B cell (primary cell): ENCODE results near the gene TNIK.

Experiments
- EZH2 ChIP-seq: IDR thresholded peaks from 2 replicates; pipeline ENCODE4 v1.6.1; 2012; ENCODE audit warnings: borderline replicate concordance, low read depth, mild to moderate bottlenecking, moderate library complexity, low read length; ENCODE audit not compliant: insufficient read depth, poor library complexity, severe bottlenecking
- TF ChIP-seq, protein P1 (sequence below): fragments of 200-600 bp; IDR thresholded peaks from one replicate; pipeline ENCODE4 v1.8.0; 2022; ENCODE audit warnings: antibody characterized with exemption, mild to moderate bottlenecking

- TF ChIP-seq, protein P1, sequence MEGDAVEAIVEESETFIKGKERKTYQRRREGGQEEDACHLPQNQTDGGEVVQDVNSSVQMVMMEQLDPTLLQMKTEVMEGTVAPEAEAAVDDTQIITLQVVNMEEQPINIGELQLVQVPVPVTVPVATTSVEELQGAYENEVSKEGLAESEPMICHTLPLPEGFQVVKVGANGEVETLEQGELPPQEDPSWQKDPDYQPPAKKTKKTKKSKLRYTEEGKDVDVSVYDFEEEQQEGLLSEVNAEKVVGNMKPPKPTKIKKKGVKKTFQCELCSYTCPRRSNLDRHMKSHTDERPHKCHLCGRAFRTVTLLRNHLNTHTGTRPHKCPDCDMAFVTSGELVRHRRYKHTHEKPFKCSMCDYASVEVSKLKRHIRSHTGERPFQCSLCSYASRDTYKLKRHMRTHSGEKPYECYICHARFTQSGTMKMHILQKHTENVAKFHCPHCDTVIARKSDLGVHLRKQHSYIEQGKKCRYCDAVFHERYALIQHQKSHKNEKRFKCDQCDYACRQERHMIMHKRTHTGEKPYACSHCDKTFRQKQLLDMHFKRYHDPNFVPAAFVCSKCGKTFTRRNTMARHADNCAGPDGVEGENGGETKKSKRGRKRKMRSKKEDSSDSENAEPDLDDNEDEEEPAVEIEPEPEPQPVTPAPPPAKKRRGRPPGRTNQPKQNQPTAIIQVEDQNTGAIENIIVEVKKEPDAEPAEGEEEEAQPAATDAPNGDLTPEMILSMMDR = no peak
- TF ChIP-seq EZH2 = no peak
These were observed 112.1 kb downstream of the TNIK start for GRCh38 chr3:171348121-171348520.
